Hepatic stellate cell (primary cell): ENCODE data around the gene OSBPL9.
A peak's percentile ranks its signal among the peaks of the same experiment; 100 is the strongest.
"Not testable (repeated sequence)": the region's sequence is repeated elsewhere in the genome, so short reads cannot be mapped to it uniquely, and the experiment has no call there.

Experiments used
- DNase-seq: peaks from one replicate; pipeline ENCODE4 v3.0.0; 2011; ENCODE audit warnings: low spot score

OSBPL9 gene

DNA sequence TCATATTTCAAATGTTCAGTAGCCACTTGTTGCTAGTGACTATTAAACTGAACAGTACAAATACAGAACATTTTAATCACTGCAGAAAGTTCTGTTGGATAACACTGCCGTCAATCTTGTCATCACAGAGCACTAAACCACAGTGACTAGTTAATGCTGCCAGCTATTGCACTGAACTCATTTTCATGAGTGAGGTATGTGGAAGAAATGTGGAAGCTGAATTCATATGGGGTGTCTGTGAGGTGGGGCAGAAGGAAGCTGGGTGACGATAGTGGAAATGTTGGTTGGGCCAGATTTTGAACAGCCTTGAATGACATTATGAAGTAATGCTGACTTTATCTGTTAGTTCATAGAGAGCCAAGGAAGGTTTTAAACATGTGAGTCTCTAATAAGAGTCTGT lies 49.6 kb downstream of the OSBPL9 start:
- peak; percentile 16 for DNase-seq

DNA sequence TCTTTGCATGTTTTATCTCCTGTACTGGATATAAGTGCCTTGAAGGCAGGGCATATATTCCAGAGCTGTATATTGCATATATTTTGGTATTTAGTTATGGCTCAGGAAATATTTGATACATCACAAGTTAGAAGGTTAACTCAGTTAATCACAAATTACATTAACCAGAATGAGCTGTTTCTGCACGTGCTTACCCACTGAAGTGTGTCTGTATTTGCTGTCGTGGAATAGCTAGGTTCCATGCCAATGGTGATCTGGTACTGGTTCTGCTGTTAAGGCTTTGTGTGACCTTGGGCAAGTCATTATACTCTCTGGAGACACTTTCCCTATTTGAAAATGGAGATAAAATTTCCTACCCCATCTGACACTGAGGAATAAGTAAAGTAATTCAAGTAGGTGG lies 50.7 kb downstream of the OSBPL9 start:
- no peak for DNase-seq

DNA sequence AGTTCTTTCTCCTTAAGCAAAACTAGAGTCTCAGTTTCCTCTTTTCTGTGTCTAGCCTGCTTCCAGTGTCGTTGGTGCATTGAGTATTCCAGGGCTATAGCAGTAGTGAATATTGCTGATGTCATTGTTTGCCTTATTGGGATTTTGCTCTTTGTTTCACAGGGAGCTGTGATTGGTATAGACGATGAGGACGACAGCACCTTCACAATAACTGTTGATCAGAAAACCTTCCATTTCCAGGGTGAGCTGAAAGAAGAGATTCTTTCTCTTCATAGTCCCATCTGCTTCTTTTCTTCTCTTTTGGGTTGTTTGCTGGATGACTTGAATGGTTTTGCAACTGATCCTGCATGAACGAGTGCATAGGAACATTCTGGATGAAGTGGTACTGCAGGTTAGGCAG lies 52.4 kb downstream of the OSBPL9 start:
- no peak for DNase-seq

DNA sequence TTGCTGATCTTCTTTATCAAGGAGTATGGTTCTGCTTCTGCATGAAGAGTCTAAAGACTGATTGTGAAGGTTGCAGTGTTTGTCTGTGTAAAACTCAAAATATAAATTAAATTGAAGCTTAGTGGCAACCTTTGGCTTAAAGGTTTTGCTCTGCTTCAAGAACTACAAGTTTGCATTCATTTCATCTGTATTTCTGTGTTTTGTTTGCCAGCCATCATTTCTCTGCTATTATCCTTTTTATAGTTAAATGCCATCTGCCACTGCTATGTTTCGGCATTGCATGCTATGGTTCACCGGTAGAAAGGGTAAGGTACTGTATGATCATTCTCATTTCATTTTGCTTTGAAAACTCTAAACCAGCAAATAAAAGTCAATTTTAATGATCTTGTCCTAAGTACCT lies 52.9 kb downstream of the OSBPL9 start:
- no peak for DNase-seq

DNA sequence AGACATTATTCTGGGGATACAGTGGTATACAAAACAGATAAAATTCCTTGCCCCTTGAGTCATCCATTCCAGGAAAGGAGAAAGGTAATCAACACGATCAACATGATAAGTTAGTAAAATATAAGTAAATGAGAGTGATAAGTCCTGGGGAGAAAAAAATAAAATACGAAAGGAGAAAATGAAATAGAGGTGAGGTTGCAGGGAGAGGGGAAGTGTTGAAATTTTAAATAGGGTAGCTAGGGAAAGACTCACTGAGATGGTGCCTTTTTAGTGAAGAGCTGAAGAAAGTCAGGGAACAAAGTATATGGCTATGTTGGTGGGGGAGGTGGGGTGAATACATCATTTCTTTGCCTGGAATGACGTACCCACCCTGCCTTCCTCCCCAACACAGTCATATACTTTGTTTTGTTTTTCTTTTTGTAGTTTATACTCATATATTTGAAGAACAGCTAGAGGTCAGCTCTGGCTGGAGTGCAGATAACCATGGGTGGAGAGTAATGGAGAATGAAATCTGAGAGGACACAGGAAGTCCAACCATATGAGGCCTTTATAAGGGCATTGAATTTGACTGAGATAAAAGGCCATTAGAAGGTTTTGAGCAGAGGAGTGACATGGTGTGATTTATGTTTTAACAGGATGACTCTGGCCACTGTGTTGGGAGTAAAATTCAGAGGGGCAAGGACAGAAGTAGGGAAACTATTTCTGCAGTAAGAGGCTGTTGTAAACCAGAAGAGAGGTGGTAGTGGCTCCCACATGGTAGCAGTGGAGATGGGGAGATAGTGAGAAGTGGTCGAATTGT lies 54.8 kb downstream of the OSBPL9 start:
- DNase-seq, result peak; percentile 44

DNA sequence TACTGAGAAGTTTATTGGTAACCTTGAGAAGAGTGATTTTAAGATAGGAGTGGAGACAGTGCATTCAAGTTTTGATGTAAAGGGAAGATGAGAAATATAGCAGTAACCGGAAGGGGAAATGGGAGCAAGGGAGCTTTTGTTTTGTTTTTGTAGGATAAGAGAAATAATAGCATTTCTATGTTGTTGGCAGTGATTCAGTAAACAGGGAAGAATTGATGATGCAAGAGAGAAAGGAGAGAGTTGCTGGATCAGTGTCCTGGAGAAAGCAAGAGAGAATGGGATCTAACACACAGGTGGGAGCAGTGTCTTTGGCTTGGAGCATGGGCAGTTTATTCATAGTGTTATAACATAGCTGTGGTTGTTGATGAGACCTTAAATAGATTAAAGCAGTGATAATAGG lies 56.4 kb downstream of the OSBPL9 start:
- no peak for DNase-seq

DNA sequence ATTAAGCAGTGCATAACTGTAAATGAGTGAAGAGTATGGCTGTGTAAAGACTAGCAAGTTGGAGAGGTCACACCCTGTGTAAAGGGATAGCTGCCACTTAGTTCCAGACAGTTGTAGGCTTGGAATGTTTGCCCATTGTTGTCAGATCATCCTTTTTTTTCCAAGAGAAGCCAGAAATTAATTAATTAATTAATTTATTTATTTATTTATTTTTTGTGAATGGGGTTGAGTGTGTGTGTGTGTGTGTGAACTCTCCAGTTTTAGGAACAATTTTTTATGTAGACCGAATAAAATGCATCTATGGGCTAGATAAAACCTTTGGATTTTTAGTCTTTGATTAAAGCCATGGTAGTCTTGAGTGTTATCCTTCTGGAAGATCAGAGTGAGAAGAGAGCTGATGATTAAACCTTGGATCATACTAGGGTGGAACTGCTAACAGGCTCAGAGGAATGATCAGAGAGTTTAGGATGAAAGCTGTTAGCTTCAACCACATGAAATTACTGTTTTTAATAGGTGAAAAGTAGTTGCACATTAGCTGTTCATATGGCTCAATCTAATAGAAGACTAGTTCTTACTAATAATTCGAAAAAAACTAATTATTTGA lies 58.4 kb downstream of the OSBPL9 start:
- no peak for DNase-seq

DNA sequence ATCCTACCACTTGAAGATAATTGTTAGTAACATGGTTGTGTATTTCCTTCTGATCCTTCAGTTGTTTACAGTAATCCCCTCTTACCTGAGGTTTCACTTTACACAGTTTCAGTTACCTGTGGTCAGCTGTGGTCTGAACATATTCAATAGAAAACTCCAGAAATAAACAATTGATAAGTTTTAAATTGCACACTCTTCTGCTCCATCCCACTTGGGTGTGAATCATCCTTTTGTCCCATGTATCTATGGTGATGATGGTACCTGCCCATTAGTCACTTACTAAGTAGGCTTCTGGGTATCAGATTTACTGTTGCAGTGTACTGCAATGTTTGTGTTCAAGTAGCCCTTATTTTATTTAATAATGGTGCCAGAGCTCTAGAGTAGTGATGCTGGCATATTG lies 62.5 kb downstream of the OSBPL9 start:
- DNase-seq, result no peak

DNA sequence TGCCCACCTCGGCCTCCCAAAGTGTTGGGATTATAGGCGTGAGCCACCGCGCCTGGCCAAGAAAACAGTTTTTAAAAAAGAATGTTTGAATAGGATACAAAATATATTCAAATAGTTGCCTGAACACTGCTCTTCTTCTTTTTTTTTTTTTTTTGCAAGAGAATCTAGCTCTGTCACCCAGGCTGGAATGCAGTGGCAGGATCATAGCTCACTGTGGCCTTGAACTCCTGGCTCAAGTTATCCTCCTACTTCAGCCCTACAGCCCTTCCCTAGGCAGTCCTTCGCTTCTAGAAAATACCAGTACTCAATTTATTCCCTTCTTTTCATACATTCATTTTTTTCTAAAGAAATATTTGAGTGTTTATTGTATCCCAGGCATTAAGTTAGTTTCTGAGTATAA lies 67.9 kb downstream of the OSBPL9 start:
- DNase-seq, result no peak

DNA sequence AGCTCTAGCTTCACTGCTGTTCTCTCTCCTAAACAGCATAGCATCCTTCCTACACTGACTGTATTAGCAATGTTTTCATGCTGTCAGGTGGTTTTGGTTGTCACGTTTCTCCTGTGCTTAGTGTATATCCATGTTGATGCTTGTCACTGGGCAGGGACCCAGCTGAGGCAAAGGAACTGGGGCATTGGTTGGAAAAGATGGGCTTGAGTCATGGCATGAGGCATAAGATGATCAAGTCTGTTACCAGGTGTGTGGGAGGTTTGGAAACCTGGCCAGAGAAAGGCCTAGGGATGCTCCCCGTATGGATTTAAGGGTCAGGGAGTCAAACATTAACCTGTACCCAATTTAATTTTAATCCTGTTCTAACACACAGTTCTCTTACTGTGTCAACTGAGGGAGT lies 69.6 kb downstream of the OSBPL9 start:
- no peak for DNase-seq

DNA sequence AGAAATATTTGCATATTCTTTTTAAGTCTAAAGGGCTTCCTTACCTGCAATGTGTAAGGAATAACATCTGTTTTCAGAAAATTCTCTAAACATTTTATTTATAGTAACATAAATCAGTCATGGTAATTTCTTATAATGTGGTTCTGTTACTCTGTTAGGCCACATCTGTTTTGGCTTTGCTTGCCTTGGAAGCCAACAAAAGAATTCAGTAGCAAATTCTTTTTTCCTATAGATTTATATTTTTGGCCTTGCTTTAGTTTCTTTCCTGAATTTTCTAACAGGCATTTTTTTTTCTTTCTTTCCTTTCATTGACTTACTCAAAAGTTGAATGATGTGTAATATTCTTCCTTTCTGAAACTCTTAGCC lies 72.2 kb downstream of the OSBPL9 start:
- DNase-seq, result no peak

DNA sequence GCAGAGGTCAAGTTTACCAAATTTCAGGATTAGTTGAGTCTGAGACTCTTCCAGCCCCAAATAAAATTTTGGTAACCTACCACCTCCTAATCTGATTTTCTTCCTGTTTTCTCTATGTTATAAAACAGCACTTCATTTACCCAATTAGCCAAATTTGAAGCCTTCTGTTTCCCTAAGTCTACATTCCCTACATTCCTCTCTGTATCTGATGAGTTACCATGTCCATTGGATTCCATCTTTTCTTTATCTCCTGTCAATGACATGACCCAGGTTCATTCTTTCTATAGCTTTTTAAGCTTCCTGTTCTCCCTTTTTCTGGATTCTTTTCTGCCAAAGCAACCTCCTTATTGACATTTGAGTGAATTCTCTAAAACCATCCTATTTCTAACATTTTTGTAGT lies 72.8 kb downstream of the OSBPL9 start:
- DNase-seq, result no peak

DNA sequence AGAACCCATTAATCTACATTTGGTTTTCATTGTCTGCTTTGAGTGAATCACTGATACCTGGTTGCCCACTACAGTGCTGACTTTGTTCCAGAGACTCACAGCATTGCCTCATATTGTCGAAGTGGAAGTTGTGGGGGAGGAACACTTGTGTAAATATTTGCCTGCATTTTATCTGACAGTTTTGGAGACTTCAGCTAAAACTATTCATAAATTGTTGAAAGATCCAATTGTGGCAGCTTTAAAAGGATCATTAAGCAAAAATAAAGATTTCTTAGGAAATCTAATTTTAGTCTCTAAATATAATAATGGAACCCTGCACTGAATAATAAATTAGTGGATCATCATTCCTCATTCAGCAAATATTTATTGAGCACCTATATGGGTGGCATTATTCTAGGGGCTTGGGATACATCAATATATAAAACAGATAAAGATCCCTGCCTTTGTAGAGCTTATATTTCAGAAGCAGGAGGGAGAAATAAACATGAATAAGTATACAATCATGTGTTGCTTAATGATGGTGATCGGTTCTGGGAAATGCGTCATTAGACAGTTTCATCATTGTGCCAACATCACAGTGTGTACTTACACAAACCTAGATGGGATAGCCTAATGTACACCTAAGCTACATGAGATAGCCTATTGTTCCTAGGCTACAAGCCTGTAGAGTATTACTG lies 73.5 kb downstream of the OSBPL9 start:
- no peak for DNase-seq

DNA sequence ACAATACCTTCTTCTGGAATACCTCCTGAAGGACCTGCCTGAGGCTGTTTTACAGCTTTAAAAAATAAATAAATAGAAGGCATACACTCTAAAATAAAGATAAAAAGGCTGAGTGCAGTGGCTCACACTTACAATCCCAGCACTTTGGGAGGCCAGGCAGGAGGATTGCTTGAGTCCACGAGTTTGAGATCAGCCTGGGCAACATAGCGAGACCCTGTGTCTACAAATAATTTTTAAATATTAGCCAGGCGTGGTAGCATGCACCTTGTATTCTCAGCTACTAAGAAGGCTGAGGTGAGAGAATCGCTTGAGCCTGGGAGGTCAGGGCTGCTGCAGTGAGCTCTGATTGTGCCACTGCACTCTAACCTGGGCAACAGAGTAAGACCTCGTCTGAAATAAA lies 75.0 kb downstream of the OSBPL9 start:
- DNase-seq, result no peak

DNA sequence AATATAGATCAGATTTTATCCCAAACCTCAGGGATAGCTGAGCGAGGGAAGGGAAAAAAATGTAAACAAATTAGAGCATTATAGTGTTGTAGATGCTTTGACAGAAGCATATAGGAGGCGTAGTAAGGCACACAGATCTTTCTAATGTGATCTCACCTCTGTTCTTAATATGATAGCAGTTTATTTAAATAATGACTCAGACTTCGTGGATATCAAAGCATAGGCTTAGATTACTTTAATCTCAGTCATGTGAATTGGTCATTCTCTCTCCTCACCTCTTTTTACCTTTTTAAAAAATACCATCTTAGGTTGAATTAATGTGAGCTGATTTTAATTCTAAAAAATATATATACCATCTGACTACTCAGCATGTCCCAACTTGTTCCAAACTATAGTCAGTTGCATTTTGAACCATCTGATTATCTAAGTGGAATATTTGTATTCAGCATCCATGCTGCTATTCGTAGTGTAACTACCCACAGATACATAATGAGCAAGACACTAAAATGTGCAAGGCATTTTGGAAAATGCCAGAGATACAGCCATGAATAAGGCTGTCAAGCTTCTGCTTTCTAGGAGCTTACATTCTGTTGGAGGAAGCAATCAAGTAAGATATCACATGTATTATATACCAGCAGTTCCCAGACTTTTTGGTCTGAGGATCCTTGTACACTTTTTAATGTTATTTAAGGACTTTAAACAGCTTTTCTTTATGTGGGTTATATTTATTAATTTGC lies 76.7 kb downstream of the OSBPL9 start:
- DNase-seq, result no peak

DNA sequence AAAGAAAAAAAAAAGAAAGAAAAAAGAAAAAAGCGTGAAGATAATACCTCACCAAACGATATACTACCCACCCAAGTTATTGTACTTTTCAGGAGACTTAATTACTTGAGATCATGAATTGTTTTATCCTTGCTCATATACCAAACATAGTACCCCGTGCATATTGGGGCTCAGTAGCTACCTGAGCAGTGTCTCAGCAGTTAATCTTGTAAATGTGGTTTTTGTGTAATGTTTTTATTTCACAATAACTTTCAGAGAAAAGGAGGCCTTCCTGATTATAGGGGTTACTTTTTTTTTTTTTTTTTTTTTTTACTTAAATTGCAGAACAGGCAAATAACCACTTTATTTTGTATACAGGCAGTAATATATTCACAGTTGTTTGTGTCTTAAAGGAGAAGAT lies 80.3 kb downstream of the OSBPL9 start:
- no peak for DNase-seq

DNA sequence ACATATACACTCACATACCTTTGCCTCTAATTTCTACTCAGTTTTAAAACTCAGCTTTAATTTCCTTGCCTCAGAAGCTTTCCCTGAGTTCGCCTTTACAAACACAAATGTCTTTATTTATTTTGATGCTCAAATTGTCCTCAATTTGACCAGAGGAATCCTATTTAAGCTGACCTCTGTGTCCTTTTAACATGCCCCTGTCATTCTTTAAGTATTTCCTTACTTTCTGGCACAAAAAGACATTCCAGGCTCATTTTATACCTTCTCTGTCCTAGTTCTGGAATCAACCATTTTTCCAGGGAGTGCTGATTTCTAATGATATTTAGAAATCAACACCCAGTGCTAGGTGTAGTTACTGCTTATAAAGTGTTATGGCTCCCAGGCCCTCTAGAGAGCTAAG lies 82.5 kb downstream of the OSBPL9 start:
- DNase-seq, result no peak

DNA sequence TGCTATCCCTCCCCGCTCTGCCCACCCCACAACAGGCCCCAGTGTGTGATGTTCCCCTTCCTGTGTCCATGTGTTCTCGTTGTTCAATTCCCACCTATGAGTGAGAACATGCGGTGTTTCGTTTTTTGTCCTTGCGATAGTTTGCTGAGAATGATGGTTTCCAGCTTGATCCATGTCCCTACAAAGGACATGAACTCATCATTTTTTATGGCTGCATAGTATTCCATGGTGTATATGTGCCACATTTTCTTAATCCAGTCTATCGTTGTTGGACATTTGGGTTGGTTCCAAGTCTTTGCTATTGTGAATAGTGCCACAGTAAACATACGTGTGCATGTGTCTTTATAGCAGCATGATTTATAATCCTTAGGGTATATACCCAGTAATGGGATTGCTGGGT lies 84.9 kb downstream of the OSBPL9 start:
- DNase-seq, result not testable (repeated sequence)

DNA sequence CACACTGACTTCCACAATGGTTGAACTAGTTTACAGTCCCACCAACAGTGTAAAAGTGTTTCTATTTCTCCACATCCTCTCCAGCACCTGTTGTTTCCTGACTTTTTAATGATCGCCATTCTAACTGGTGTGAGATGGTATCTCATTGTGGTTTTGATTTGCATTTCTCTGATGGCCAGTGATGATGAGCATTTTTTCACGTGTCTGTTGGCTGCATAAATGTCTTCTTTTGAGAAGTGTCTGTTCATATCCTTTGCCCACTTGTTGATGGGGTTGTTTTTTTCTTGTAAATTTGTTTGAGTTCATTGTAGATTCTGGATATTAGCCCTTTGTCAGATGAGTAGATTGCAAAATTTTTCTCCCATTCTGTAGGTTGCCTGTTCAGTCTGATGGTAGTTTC lies 85.3 kb downstream of the OSBPL9 start:
- not testable (repeated sequence) for DNase-seq

DNA sequence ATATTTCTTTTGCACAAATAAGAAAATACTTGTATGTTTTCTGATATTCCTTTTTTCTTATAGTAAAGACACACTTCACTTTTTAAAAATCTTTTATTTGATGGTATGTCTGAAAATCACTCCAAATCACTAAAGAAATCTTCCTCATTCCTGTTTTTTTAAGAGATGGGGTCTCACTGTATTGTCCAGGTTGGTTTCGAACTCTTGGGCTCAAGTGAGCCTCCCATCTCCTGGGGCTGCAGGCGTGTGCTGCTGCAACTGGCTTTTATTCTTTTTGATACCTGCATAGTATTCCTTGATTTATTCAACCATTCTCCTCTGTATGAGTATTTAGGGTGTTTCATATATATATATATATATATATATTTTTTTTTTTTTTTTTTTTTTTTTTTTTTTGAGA lies 88.1 kb downstream of the OSBPL9 start:
- no peak for DNase-seq

DNA sequence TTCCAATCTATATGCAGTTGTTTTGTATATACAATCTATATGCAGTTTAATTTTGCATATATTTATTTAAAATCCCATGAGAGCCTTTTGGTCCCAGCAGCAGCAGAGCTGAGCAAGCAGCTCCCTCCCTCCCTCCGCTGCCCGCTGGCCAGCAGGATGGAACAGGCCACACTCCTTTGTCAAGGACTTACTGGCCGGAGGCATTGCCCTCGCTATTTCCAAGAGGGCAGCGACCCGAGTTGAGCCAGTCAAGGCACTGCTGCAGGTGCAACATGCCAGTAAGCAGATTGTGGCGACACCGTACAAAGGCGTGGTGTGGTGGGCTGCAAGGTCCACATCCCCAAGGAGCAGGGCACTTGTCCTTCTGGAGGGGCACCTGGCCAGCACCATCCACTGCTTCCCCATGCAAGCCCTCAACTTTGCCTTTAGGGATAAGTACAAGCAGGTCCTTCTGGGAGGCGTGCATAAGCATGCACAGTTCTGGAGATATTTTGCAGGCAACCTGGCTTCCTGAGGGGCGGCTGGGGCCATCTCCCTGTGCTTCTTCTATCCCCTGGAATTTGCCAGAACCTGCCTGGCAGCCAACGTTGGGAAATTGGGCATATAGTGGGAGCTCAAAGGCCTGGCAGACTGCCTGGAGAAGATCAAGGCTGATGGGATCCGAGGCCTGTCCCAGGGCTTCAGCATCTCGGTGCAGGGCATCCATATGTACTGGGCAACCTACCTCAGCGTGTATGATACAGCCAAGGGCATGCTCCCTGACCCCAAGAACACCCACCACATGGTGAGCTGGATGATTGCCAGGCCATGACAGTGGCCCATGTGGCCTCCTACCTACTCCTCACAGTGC lies 92.2 kb downstream of the OSBPL9 start:
- no peak for DNase-seq

DNA sequence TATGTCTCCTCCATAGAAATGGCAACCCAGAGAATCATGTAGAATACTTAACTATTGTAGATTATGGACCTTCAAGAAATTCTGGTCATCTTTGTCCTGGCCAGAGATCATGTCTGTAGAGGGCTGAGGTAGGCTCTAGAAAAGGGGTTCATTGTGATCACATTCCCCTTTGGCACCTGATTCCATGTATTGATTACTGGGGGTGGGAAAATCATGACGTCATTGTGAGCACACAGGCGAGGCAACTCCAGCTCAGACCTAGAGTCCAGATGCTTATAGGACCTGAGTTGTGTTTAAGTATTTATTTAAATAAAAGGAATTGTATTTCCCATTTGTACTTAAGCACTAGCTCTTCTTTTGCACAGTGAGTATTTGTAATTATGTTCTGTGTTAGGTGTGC lies 93.1 kb downstream of the OSBPL9 start:
- no peak for DNase-seq
